HG03521 (cell line): ENCODE results near the gene MAP4K1.
A peak's percentile ranks its signal among the peaks of the same experiment; 100 is the strongest.
"Not testable (repeated sequence)": the region's sequence is repeated elsewhere in the genome, so short reads cannot be mapped to it uniquely, and the experiment has no call there.

Source experiments
- ATAC-seq: cut with Tn5 transposase; IDR thresholded peaks from one replicate; pipeline ENCODE4 v1.9.1; 2021; ENCODE audit warnings: mild to moderate bottlenecking, moderate library complexity; ENCODE audit not compliant: unreplicated experiment

The MAP4K1 gene

DNA sequence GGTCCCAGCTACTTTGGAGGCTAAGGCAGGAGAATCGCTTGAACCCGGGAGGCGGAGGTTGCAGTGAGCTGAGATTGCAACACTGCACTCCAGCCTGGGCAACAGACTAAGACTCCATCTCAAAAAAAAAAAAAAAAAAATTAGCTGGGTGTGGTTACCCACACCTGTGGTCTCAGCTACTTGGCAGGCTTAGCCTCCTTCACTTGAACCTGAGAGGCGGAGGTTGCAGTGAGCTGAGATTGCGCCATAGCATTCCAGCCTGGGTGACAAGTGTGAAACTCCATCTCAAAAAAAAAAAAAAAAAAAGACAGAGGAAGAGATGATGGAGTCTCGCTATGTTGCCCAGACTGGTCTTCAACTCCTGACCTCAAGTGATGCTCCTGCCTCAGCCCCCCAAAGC, 38.4 kb downstream of the MAP4K1 start:
- not testable (repeated sequence) for ATAC-seq

DNA sequence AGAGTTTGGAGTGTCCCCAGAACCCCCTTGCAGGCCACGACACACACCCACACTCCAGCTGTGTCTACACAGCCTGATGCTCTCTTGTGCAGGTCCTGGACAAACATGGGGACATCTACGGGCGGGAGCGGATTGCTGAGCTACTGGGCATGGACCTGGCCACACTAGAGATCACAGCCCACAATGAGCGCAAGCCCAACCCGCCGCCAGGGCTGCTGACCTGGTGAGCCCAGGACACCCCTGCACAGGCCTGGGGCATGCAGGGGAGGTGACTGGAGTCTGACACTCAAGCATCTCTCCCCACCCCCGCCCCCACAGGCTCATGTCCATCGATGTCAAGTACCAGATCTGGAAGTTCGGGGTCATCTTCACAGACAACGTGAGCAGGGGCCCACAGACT, 39.9 kb downstream of the MAP4K1 start:
- no peak for ATAC-seq

DNA sequence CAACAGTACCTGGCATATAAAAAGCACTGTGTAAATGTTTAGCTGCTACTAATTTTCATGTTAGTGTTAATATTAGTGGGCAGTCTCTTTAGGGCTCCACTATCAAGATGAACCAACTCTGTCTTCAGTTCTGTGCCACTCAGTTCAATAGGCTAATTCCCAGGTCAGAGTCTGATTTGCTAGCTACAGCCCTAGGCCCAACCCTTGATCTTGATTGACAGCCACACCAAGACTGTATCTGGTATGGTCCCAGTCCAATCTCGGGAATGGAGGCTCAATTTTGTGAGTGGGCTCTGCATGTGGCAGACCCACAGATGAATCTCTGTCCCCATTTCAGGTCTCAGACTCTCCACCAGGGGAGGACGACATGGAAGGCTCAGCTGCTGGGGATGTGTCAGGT, 46.1 kb downstream of the MAP4K1 start:
- ATAC-seq = no peak

DNA sequence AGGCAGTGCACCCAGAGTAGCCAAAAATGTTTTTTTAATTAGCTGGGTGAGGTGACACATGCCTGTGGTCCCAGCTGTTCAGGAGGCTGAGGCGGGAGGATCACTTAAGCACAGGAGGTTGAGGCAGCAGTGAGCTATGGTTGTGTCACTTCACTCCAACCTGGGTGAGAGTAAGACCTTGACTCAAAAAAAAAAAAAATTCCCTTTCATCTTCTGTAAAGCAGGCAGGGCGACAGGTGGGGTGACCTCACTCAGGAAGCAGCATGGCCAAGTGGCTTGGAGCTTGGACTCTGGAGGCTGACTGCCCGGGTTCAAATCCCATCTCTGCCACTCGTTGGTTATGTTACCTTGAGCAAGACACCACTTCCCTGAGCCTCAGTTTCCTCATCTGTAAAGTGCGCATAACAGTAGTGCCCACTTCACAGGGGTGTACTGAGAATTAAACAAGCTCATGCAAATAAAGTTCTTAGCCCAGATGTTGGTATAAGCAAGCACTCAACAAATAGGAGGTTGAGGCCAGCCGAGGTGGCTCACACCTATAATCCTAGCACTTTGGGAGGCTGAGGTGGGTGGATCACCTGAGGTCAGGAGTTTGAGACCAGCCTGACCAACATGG, 48.3 kb downstream of the MAP4K1 start:
- ATAC-seq = no peak

DNA sequence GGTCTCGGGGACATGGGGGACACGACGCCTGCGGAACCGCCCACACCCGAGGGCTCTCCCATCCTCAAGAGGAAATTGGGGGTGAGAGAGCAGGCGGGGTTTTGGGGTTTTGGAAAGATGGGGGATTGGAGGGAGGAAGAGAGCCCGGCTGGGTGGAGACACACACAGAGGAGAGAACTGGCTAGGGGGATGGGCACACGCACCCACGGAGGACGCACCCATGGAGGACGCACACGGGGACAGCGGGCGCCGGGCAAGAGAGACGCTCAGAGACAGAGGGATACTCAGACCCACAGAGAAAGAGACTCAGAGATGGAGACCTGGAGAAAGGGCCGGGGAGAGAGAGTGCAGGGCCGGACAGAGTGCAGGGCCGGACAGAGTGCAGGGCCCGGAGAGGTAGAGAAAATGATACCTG, 52.1 kb downstream of the MAP4K1 start:
- ATAC-seq = no peak

DNA sequence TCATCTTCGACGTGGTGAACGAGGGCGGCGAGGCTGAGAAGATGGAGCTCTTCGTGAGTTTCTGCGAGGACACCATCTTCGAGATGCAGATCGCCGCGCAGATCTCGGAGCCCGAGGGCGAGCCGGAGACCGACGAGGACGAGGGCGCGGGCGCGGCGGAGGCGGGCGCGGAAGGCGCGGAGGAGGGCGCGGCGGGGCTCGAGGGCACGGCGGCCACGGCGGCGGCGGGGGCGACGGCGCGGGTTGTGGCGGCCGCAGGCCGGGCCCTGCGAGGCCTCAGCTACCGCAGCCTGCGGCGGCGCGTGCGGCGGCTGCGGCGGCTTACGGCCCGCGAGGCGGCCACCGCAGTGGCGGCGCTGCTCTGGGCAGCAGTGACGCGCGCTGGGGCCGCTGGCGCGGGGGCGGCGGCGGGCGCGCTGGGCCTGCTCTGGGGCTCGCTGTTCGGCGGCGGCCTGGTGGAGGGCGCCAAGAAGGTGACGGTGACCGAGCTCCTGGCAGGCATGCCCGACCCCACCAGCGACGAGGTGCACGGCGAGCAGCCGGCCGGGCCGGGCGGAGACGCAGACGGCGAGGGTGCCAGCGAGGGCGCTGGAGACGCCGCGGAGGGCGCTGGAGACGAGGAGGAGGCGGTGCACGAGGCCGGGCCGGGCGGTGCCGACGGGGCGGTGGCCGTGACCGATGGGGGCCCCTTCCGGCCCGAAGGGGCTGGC, 52.6 kb downstream of the MAP4K1 start:
- no peak for ATAC-seq

DNA sequence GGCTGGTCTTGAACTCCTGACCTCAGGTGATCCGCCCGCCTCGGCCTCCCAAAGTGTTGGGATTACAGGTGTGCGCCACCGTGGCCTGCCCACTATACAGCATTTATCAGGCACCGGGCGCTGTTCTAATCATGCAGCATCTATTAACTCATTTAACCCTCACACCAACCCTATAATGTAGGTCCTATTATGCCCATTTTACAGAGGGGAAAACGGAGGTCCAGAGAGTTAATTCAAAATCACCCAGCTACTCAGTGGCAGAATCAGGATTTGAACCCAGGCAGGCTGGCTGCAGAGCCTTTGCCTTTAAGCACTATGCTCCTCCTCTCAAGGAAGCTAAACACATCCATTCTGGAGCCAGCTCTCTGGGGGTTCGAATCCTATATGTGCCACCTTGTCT, 54.3 kb downstream of the MAP4K1 start:
- ATAC-seq = no peak

DNA sequence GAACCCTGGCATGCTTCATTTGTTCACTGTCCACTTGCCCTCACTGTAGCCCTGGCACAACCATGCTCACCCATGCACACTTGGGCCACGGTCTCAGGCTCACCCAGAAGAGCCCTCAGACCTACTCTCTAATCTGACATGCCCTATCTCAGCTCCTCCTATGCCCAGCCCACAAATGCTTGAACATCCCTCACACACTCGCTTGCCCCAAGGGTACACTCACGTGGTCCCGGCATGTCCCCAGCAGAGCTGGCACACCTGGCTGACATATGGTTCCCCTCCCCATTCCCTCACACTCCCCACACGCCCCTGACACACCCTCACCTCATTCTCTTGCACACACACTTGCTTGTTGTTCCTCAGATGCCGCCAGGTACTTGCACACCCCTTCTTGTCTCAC, 55.7 kb downstream of the MAP4K1 start:
- ATAC-seq = no peak

DNA sequence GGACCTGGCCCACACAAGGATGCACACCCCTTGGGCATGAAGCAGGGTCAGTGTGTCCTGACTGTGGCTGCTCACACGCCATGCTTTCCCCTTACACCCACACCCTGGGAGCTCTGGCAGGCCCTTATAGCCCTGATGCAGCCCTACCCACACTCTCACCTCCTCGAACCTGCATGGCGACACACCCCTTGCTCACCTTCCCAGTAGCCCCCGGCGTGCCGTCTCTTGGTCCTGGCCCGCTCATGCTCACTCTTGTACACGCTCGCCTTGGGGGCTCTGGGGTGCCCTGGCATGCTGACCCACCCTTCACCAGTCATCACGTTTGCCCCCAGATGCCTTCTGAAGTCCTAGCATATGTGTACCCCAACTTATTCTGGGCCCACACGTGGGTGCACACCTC, 56.1 kb downstream of the MAP4K1 start:
- ATAC-seq = no peak

DNA sequence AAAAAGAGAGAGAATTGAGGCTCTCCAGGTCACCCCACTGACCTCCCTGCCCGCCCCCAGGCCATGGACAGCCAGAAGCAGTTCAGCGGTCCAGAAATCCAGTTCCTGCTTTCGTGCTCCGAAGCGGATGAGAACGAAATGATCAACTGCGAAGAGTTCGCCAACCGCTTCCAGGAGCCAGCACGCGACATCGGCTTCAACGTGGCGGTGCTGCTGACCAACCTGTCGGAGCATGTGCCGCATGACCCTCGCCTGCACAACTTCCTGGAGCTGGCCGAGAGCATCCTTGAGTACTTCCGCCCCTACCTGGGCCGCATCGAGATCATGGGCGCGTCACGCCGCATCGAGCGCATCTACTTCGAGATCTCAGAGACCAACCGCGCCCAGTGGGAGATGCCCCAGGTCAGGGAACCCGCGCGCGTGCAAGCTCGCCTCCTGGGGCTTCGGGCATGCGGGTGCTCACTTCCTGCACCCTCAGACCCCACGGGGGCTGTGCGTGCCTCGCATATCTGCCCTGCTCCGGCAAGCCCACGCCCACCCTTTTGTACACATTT, 56.6 kb downstream of the MAP4K1 start:
- ATAC-seq = no peak

DNA sequence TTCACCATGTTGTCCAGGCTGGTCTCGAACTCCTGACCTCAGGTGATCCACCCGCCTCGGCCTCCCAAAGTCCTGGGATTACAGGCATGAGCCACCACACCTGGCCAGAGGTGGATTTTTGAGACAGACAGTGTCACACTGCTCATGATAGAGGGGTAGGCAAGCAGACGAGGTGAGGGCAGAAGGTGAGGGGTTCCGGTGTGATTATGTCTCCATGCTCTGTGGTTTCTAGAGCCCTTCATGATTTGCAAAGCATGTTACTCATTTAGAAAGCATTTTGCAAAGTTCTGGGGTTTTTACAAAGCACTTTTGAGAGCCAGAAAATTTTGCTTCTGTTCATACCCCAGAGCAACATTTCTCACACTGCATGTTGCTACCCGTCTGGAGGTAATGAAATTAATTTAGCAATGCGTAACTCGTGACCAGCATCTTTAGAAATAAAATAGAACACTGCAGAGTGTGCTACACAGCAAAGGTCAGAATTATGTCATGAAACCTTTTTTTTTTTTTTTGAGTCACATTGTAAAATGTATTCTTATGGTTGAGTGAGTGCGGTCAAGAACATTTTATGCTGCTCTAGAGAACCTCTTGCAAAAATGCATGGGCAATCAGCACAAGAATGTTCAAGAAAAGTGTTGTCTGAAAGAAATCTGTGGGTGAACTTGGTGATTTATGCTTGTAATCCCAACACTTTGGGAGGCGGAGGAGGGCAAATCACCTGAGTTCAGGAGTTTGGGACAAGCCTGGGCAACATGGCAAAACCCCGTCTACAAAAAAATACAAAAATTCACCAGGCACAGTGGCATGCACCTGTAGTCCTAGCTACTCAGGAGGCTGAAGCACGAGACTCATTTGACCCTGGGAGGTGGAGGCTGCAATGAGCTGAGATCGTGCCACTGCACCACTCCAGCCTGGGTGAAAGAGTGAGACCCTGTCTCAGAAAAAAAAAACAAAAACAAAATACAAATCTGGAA, 58.0 kb downstream of the MAP4K1 start:
- peak; percentile 61 for ATAC-seq

DNA sequence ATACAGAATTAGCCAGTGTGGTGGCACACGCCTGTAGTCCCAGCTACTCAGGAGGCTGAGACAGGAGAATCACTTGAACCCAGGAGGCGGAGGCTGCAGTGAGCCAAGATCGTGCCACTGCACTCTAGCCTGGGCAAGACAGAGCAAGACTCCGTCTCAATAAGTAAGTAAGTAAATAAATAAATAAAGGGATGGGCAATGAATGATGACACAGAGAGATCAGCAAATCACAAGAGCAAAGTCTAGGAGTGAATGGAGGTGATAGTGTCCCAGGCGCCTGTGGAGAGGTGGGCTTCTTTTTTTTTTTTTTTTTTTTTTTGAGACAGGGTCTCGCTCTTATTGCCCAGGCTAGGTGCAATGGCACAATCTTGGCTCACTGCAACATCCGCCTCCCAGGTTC, 58.8 kb downstream of the MAP4K1 start:
- not testable (repeated sequence) for ATAC-seq

DNA sequence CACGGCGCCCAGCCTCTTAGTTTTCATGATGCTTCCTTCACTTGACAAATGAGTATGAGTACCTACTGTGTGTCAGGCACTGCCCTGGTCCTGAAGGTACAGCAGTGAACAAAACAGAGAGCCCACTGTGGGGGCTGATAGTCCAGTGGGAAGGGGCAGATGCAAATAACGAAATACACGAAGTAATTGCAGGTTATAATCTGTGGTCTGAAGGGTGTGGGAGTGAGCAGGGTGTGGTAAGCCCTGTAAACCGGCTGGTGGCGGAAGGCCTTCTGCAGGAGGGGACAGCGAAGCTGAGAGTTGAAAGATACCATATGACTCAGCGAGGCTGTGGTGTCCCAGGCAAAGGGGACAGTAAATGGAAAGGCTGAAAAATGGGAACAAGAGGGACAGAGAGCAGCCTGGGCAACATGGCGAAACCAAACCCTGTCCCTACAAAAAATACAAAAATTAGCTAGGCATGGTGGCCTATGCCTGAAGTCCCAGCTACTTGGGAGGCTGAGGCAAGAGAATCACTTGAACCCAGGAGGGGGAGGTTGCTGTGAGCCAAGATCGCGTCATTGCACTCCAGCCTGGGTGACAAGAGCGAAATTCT, 60.5 kb downstream of the MAP4K1 start:
- ATAC-seq = peak; percentile 49

DNA sequence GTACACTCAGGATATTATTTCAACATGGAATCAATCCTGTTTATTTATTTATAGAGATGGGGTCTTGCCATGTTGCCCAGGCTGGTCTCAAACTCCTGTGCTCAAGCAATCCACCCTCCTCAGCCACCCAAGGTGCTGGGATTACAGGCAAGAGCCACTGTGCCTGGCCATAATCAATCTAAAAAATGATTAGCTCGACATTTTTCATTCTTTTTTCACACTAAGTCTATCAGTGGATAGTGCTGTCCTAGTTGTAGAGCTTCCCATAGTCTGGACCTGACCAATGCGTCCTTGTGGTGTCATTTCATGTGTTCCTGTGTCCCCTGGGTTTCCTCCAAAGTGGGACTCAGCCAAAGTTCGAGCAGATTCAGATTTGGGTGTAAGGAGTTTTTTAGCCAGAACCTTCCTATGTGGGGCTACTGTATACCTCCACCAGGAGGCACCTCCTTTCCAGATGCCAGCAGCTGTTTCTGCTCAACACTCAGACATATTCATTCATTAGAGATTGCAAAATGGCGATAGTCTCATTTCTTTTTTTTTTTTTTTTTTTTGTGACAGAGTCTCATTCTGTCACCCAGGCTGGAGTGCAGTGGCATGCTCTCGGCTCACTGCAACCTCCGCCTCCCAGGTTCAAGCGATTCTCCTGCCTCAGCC, 61.1 kb downstream of the MAP4K1 start:
- ATAC-seq = no peak

DNA sequence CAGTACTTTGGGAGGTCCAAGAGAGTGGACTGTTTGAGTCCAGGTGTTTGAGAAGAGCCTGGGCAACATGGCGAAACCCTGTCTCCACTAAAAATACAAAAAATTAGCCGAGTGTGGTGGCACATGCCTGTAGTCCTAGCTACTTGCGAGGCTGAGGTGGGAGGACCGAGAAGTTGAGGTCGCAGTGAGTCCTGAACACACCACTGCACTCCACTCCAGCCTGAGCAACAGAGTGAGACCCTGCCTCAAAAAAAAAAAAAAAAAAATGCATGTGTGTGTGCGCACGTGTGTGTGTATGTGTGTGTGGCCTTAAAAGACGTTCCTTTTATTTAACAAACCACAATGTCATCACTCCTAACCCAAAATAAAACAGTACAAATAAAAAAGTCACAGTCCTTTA, 62.6 kb downstream of the MAP4K1 start:
- ATAC-seq = no peak

DNA sequence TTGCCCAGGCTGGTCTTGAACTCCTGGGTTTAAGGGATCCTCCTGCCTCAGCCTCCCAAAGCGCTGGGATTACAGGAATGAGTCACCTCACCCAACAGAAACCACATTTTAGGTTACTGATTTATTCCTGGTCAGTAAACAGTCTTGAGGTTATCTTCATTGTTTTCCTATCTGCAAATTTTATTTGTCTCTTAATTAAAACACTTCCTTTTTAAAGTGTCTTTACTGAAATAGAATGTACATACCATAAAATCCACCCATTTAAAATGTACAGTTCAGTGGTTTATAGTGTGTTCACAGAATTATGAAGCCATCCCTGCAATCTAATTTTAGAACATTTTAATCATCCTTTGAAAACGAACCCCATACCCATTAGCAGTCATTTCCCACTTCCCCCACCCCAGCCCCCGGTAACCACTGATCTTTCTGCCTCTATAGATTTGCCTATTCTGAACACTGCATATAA, 63.0 kb downstream of the MAP4K1 start:
- no peak for ATAC-seq

DNA sequence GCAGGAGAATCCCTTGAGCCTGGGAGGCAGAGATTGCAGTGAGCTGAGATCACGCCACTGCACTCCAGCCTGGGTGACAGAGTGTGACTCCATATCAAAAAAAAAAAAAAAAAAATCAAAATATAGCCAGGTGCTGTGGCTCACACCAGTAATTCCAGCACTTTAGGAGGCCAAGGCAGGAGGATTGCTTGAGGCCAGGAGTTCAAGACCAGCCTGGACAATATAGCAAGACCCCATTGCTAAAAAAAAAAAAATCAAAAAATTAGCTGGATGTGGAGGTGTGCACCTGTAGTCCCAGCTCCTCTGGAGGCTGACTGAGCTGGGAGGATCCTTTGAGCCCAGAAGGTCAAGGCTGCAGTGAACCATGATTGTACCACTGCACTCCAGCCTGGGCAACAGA, 64.5 kb downstream of the MAP4K1 start:
- ATAC-seq = not testable (repeated sequence)

DNA sequence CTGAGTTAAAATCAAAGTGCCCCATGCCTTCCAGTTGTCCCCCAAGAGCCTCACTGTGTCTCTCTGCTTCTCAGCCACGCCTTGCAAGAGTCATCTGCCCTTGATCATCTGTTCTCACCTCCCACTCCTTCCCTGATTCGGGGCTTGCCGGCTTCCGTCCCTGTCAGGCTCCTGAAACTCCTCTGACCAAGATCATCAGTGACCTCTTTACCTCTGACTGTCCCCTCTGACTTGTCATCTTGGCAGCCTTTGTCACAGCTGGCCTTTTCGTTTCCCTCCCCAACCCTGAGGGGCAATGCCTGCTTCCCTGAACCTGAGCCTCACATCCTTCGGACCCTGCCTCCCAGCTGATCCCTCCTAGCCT, 66.3 kb downstream of the MAP4K1 start:
- no peak for ATAC-seq

DNA sequence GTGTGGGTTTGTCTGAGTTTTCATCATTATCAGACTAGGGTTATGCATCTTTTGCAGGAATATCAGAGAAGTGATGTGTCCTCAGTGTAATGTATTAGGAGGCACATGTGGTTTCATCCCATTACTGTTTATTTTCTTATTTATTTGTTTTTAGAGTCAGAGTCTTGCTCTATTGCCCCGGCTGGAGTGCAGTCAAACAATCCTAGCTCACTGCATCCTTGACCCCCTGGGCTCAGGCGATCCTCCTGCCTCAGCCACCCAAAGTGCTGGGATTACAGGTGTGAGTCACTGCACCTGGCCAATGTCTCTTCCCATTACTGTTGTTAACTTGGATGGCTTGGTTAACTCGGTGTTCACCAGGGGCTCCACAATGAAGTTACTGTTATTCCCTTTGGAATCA, 67.4 kb downstream of the MAP4K1 start:
- ATAC-seq = no peak

DNA sequence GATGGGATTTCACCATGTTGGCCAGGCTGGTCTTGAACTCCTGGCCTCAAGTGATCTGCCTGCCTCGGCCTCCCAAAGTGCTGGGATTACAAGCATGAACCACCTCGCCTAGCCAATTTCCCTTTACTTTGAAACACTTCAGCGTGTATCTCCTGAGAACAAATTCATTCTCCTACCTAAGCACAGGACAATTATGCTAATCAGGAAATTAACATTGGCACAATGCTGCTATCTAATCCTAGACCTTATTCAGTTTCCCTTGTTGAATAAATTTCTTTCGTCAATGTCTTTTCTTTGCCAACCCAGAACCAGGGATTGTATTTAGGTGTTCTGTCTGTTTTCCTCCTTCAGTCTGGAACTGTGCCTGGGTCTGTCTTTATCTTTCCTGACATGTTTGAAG, 67.8 kb downstream of the MAP4K1 start:
- no peak for ATAC-seq
